ENCODE data around the gene MDK. TPM values are rescaled to one million over a fixed set of nuclear protein-coding genes. Genes with fewer than 3 reads are reported as not detected.
A peak's percentile ranks its signal among the peaks of the same experiment; 100 is the strongest.

The MDK gene
- total RNA-seq, 3 donors from 2014 or later, result 103 to 672 (median 193) TPM

DNA sequence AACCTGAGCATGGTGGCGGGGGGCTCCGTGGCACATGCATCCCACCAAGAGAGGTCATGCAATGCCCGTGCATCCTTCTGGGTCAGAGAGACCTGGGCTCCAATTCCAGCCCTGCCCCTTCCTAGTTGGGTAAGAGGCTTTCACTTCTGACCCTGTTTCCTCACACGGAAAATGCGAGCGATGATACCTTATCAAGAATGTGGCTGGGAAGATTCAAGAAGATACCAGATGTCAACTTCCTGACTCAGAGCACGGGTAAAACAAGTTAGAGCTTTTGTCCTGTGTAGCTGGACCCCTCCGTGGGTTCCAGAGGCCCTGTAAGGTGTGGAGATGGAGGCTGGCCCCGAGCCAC is 42.9 kb upstream of the MDK start:
- H3K36me3 ChIP-seq (ENCODE audit: low read depth), result no peaks in the 10 kb centered on the region
- ATAC-seq (no peak), DNase-seq (no peak)
- no peak for TF ChIP-seq CTCF (IDR thresholded peaks at IDR 0.05)
- H3K4me3 ChIP-seq, result no peak overlapping the region
- intact Hi-C loops (cut with DNase I, micrococcal nuclease), result no loop called here
- H3K4me1 ChIP-seq (ENCODE audit: low read depth), result peaks cover under 1% of the 10 kb centered on the region
- no peaks in the 10 kb centered on the region for H3K9me3 ChIP-seq

GRCh38 chr11:46338988-46339666 is 42.3 kb upstream of the MDK start:
- intact Hi-C loops (cut with DNase I, micrococcal nuclease), result no loop called here
- TF ChIP-seq CTCF (IDR thresholded peaks at IDR 0.05), result no peak
- DNase-seq (no peak), ATAC-seq (peak; percentile 39)
- Histone ChIP-seq H3K4me3 (no peak overlapping the region), H3K4me1 (ENCODE audit: low read depth) (no peaks in the 10 kb centered on the region), H3K9me3 (no peaks in the 10 kb centered on the region), H3K36me3 (ENCODE audit: low read depth) (no peaks in the 10 kb centered on the region)

GRCh38 chr11:46339816-46340215 is 41.7 kb upstream of the MDK start:
- no peak for DNase-seq
- no peak overlapping the region for H3K4me3 ChIP-seq
- H3K36me3 ChIP-seq (ENCODE audit: low read depth), result no peaks in the 10 kb centered on the region
- H3K9me3 ChIP-seq, result no peaks in the 10 kb centered on the region
- H3K4me1 ChIP-seq (ENCODE audit: low read depth), result no peaks in the 10 kb centered on the region
- intact Hi-C loops (cut with DNase I, micrococcal nuclease), result no loop called here
- TF ChIP-seq CTCF (IDR thresholded peaks at IDR 0.05), result no peak
- ATAC-seq, result no peak

DNA sequence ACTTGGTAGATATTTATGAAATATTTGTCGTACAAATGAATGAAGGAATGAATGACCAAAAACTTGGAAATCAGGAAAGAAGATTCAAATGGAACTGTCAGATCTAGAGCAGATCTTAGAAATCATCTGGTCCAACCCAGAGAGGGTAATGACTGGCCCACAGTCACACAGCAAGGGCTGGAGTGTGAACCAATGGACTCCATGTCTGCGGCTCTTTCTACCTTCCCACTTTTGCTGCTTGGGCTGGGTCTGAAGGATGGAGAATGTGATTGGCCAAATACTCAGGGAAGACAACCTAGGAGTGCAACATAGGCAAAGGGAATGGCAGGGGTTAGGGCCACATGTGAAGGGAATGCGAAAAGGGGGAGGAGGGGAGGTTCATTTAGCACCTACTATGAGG is 40.0 kb upstream of the MDK start:
- ATAC-seq (no peak), DNase-seq (no peak)
- intact Hi-C loops (cut with DNase I, micrococcal nuclease), result no loop called here
- Histone ChIP-seq H3K4me1 (ENCODE audit: low read depth) (no peaks in the 10 kb centered on the region), H3K4me3 (no peak overlapping the region), H3K36me3 (ENCODE audit: low read depth) (no peaks in the 10 kb centered on the region), H3K9me3 (no peaks in the 10 kb centered on the region)
- TF ChIP-seq CTCF (IDR thresholded peaks at IDR 0.05), result no peak

GRCh38 chr11:46342239-46342638 is 39.2 kb upstream of the MDK start:
- H3K4me1 ChIP-seq (ENCODE audit: low read depth), result no peaks in the 10 kb centered on the region
- no peak for TF ChIP-seq CTCF (IDR thresholded peaks at IDR 0.05)
- no peak for DNase-seq
- no peaks in the 10 kb centered on the region for H3K36me3 ChIP-seq (ENCODE audit: low read depth)
- intact Hi-C loops (cut with DNase I, micrococcal nuclease), result no loop called here
- no peaks in the 10 kb centered on the region for H3K9me3 ChIP-seq
- no peak overlapping the region for H3K4me3 ChIP-seq
- no peak for ATAC-seq

DNA sequence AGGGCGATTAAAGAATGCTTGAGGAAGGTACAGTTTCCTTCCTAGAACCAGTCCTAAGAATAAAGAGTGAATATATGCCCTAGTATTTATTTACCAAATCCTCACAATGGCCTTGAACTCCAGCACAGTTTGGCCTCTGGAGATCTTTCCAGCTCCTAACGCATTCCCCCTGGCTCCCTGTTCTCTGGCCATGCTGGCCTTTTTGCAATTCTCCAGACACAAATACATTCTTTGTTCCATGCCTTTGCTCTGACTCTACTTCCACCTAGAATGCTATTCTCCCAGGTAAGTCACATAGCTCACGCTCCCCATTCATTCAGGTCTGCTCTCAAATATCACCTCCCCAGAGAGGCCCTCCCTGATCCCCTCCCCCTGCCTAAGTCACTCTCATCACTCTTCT is 37.9 kb upstream of the MDK start:
- Histone ChIP-seq H3K36me3 (ENCODE audit: low read depth) (no peaks in the 10 kb centered on the region), H3K9me3 (no peaks in the 10 kb centered on the region), H3K4me3 (no peak overlapping the region), H3K4me1 (ENCODE audit: low read depth) (peaks cover 4% of the 10 kb centered on the region)
- intact Hi-C loops (cut with DNase I, micrococcal nuclease), result no loop called here
- ATAC-seq, result no peak
- DNase-seq, result no peak
- TF ChIP-seq CTCF (IDR thresholded peaks at IDR 0.05), result no peak
